NCI-H2227 (cell line): ENCODE measurements around the gene RPS6KL1.
A peak's percentile ranks its signal among the peaks of the same experiment; 100 is the strongest.

Experiments
- DNase-seq: peaks from one replicate; lab custom pipeline; 2025; ENCODE audit not compliant: unreplicated experiment; lab: John Stamatoyannopoulos, UW

The RPS6KL1 gene

DNA sequence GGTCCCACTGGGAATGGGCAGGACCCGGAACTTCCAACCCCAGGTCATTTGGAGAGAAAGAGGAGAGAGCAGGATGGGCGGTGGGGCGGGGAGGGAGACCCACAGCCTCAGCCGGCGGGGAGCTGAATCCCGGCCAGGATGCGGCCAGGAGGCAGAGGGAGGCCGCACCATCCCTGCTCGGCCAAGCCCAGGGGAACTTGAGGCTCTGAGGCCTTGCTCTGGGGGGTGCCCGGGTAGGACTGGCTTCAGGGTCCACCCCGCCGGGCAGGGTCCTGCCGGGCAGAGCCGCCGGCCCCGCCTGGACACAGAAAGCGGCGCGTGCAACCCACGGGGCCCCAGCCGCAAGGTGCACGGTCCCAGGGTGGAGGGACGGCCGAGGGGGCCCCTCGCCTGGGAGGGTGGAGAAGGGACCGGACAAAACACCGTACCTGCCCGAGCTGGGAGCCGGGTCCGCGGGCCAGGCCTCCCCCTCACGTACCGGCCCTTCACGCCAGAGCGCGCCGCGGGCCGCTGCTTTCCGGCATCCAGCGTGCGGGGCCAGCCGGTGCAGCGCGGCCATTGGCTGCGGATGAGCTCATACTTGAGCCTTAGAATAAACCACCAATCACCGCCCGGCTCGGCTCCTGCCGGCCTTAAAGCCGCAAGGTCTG, at the start of gene RPS6KL1:
Gene RPS6KL1, minus strand, starts transcription at position 509 of the 650 bp plus-strand sequence. CDS start 1,719 bp downstream, outside the sequence.
- DNase-seq, result peak; percentile 93

- no peak for DNase-seq
These were observed 45.8 kb upstream of the RPS6KL1 start for GRCh38 chr14:74968811-74969210.

GRCh38 chr14:74965486-74966153, 42.6 kb upstream of the RPS6KL1 start:
- no peak for DNase-seq

DNA sequence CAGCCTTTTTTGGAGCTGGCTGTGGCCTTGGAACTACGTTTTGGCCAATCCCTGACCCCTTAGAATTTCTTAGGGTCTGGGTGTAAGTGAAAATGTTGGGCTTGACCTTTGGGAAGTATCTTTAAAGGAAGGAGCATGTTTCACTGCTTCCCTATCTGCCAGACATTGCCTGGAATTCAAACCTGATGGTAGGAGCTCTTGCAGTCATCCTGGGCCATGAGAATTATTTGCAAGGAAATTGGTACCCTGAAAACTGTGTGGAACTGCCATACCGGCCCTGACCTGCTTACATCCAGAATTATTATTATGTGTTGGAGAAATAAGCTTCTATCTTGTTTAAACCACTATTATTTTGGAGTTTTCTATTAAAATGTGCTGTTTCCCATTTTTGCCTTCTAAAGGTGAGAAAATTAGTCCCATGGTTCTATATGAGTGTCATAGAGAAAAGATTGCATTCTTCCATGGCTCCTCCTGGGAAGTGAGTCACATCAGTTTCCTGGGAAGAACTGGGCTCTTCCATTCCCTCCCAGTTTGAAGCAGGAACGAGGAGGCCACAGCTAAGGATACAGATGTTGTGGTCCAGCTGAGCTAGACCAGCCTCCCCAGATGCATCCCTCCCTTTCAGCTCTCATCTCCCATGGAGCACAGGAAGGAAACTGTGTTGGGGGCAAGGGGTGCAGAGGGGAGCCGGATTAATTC, 41.9 kb upstream of the RPS6KL1 start:
- no peak for DNase-seq

GRCh38 chr14:74963705-74964271, 40.7 kb upstream of the RPS6KL1 start:
- no peak for DNase-seq

- no peak for DNase-seq
These were observed 40.2 kb upstream of the RPS6KL1 start for GRCh38 chr14:74963178-74963704.

GRCh38 chr14:74962493-74962892, 39.4 kb upstream of the RPS6KL1 start:
- DNase-seq, result no peak

- DNase-seq, result no peak
These were observed 39.0 kb upstream of the RPS6KL1 start for GRCh38 chr14:74962046-74962445.

DNA sequence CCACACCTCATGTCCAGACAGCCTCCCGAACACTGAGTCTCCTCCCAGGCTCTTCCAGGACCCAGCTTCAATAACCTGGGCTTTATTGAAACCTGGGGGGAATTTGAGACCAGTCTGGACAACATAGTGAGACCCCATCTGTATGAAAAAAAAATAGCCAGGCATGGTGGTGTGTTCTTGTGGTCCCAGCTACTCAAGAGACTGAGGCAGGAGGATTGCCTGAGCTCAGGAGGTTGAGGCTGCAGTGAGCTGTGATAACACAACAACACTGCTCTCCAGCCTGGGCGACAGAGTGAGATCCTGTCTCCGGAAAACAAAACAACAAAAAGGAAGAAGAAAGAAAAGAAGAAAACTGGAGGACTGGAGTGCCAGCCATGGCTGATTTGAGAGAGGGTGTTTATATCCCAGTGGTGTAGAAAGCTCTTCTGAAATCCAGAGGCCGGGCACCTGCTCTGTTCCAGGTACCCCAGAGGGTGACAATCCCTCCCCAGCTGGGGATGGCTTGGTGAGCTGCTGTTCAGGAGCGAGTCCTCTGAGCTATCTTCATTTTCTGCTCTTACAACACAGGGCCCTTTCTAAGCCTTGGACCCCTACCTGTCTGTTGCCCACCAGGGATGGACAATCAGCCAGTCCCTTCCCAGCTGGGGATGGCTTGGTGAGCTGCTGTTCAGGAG, 38.3 kb upstream of the RPS6KL1 start:
- no peak for DNase-seq

- no peak for DNase-seq
These were observed 37.7 kb upstream of the RPS6KL1 start for GRCh38 chr14:74960736-74961135.

DNA sequence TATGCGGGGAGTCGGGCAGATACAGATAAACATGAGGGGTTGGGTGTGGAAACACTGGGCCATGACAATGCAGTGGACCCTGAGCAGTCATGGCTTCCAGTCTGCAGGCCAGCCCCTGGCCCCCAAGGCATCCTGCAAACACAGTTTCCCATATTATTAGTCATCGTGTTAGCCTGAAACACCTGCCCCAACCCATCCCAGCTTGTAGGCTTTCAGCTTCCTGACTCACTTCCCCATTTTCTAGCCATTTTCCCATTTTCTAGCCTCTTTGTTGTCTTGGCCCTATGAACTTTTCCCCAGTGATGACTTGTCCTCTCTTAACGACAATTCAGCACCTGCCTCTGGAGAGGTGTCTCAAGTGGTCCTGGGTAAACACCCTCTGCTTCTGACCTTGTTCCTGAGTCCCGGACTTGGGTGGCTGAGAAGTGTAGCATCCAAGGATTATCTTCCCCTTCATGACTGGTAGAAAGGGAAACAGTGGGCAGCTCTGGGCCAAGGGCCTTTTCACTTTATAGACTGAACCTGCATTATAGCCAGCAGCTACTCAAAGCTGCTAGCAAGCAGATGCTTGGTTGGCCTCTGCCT, 36.6 kb upstream of the RPS6KL1 start:
- no peak for DNase-seq

- DNase-seq, result no peak
These were observed 33.4 kb upstream of the RPS6KL1 start for GRCh38 chr14:74956280-74957072.

DNA sequence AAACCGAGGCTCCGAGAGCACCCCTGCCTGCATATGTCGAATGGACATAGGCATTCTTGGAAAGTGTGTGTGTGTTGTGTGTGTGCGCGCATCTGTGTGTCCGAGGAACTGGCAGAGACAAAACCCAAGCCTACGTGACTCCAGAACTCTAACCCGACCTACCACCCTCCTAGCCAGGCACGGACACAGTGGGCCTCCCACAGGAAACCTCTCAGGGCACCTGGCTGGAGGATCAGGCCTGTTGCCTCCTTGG, 32.9 kb upstream of the RPS6KL1 start:
- no peak for DNase-seq

GRCh38 chr14:74955229-74956026, 32.4 kb upstream of the RPS6KL1 start, which contains the start of gene PGF:
PGF (minus strand) TSS chr14:74955597; CDS start chr14:74955242, 355 bp downstream.
- DNase-seq, result peak; percentile 71

- no peak for DNase-seq
These were observed 31.8 kb upstream of the RPS6KL1 start for GRCh38 chr14:74954947-74955228.

DNA sequence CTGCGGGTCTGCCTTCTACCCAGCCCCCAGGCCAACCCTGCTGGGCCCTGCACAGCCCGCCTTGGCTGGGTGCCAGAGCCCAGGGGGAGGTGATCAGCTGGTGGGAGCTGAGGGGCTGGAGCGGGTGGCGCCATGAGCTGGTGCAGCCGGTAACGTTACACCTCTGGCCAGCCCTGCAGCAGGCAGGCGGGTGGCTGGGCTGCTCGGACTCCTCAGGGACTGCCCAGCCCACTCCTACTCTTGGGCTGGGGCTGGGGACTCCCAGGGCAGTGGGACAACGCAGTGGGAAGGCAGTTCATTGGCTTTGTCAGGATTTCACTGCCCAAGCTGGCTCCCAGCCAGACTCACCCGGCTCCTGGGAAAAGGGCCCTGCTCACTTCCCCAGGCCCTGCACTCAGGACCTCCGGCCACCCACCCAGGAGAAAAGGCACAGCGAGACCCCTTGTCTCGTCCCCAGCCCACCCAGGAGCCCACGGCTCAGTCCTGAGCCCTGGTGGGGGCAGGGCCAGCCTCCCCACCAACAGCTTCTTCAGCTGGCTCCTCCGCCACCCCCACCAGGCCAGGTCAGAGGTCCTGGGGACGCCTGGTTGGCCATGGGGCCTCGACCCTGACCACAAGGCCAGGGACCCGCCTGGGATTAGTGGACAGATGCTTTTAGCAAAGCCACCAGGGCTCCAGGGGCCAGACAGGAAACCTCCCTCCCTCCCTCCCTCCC, 31.3 kb upstream of the RPS6KL1 start:
- DNase-seq, result peak; percentile 86

GRCh38 chr14:74953686-74954085, 30.6 kb upstream of the RPS6KL1 start:
- DNase-seq, result no peak

DNA sequence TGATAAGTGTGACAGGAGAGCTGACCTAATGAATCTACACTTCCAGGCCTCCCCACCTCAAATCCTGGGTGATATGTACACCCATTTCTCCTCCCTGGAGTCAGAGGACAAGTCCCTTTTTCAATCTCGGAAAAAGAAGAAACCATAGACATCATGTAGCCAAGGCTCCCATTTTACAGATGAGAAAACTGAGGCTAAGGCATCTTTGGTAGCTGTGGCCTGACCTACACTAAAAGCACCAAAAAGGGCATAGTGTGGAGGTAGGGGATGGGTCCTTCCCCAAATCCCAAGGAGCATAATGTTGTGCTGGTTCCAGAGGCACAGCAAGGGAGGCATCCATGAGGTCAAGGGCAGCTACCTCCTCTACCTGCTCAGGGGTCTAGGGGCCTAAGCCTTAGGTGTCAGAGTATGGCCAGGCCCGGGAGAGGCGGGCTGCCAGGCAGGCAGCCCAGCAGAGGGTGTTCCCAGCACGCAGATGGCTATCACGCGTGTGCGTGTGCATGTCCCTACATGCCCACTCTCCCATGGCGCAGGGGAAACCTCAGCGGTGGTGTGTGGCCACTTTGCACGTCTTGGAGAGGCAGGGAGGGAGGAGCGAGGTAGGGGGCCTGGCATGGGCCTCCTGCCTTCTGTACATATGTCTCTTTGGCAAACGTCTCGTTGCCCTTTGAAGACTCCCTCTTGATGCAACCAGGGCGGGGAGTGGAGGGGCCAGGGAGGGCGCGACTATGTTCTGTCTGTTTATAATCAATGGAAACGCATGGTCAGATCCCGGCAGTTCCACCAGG, 29.8 kb upstream of the RPS6KL1 start:
- DNase-seq, result peak; percentile 15
